Activated CD8-positive, alpha-beta T cell treated with anti-CD3 and anti-CD28 coated beads, Interleukin-2, amount 10 ng/mL, durations not matched to agents 7 days and 5 days (primary cell): ENCODE data around the gene IHH. TPM values are rescaled to one million over a fixed set of nuclear protein-coding genes. Genes with fewer than 3 reads are reported as not detected.

Experiments used
- ATAC-seq: fragments of 150-1000 bp; cut with Tn5 transposase; one replicate; pipeline ENCODE4 v1.10.0; 2021; ENCODE audit warnings: moderate library complexity
- CTCF ChIA-PET: fragments of 350-600 bp; sonication (Branson Sonifier 250); formaldehyde crosslinking; loops from one replicate; lab custom pipeline; 2021; ENCODE audit warnings: antibody characterized with exemption; lab: Charles Lee
- POLR2A ChIA-PET: fragments of 350-600 bp; sonication (Branson Sonifier 250); formaldehyde crosslinking; loops from one replicate; lab custom pipeline; 2021; ENCODE audit warnings: antibody characterized with exemption; lab: Charles Lee
- DNase-seq: peaks from one replicate; pipeline ENCODE4 v3.0.0-alpha.2; 2020
- H3K27ac Mint-ChIP-seq: one replicate; pipeline ENCODE4 v1.8.0; 2021; ENCODE audit warnings: mild to moderate bottlenecking, mixed read lengths
- H3K27me3 Mint-ChIP-seq: one replicate; pipeline ENCODE4 v1.8.0; 2021; ENCODE audit warnings: low read depth, mixed read lengths
- H3K36me3 Mint-ChIP-seq: one replicate; pipeline ENCODE4 v1.8.0; 2021; ENCODE audit warnings: low read depth, mixed read lengths
- H3K4me1 Mint-ChIP-seq: one replicate; pipeline ENCODE4 v1.8.0; 2021; ENCODE audit warnings: low read depth, mixed read lengths
- H3K4me3 Mint-ChIP-seq: one replicate; pipeline ENCODE4 v1.8.0; 2021; ENCODE audit warnings: mild to moderate bottlenecking, mixed read lengths
- H3K9me3 Mint-ChIP-seq: one replicate; pipeline ENCODE4 v1.8.0; 2022; ENCODE audit warnings: mixed read lengths; ENCODE audit not compliant: insufficient read depth
- total RNA-seq, 2 experiments: library from RNA; stranded (reverse); gene quantifications; one replicate each; pipeline ENCODE4 v1.2.3, GENCODE V29; 2021

Gene IHH
- total RNA-seq, 2 experiments from 2014 or later = not detected

DNA sequence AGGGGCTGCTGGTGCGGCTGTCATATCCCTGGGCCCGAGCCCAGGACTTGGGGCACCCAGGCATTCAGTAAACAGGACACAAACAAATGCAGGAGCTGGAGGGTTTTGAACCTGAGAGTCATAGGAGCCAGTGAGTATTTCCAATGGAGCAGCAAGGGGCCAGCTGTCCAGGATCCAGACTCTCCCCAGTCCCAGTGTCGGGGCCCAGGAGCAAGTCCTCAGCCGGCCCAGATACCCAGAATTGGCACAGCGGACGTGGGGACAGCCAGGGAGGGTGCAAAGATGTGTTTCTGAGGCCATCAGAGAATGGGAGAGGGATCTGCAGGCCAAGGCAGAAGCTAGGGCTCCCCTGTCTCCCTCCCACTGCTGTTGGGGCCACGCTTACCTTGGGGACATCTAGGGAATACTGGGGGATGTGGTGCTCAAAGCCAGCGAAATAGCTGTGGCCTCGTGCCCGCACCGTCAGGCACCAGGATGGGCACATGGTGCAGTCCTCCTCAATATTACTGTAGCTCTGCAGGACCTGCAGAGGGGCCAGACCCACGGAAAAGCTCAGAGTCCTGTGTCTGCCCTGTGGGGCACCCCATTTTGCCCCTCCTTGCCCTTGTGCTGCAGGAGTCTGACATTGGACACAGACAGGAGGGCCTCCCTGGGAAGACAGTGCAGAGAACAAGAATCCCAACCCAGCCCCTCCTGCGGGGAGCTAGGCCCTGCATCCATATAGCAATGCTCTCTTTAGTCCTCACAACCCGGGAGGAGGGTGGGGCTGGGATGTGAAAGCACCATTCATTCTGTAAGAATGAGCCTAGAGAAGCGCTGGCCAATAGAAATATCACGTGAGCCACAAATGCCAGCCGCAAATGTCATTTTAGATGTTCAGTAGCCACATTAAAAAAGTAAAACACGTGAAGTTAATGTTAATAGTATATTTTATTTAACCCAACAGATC, 34.8 kb downstream of the IHH start:
- no peak overlapping the region for H3K27ac Mint-ChIP-seq
- no peak for ATAC-seq
- no peaks in the 10 kb centered on the region for H3K36me3 Mint-ChIP-seq
- peaks cover under 1% of the 10 kb centered on the region for H3K27me3 Mint-ChIP-seq
- DNase-seq = no peak
- CTCF ChIA-PET = interaction anchor here (0.9 to 1.6 kb wide), 2 partner anchors 94 to 129 kb away, joined by 3 to 5 read pairs; no protein-coding TSS in a partner anchor
- H3K4me3 Mint-ChIP-seq = no peak overlapping the region
- POLR2A ChIA-PET = no interaction called here
- no peaks in the 10 kb centered on the region for H3K4me1 Mint-ChIP-seq
- H3K9me3 Mint-ChIP-seq = no peaks in the 10 kb centered on the region

DNA sequence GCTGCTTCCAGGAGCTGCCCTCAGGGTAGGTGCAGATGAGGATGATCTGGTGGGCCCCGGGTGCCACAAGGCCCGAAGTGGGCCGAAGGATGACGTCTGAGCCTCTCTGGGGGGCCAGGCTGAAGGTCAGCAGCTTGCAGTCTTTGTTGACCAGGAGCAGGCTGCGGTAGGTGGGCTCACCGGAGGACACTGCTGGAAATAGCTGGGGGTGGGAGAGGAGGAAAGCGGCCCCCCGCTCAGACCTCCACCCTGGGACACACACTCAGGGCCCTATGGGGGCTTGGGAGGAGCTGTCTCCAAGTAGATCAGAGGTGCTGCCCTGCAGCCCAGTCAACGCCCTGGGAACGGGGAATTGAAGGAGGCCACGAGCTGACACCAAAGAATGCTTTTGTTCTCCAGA, 36.7 kb downstream of the IHH start:
- no peak for DNase-seq
- Mint-ChIP-seq H3K27me3 (peaks cover 3% of the 10 kb centered on the region), H3K4me3 (no peak overlapping the region), H3K4me1 (no peaks in the 10 kb centered on the region), H3K36me3 (no peaks in the 10 kb centered on the region), H3K9me3 (no peaks in the 10 kb centered on the region), H3K27ac (no peak overlapping the region)
- no peak for ATAC-seq
- POLR2A ChIA-PET = no interaction called here
- CTCF ChIA-PET = no interaction called here

DNA sequence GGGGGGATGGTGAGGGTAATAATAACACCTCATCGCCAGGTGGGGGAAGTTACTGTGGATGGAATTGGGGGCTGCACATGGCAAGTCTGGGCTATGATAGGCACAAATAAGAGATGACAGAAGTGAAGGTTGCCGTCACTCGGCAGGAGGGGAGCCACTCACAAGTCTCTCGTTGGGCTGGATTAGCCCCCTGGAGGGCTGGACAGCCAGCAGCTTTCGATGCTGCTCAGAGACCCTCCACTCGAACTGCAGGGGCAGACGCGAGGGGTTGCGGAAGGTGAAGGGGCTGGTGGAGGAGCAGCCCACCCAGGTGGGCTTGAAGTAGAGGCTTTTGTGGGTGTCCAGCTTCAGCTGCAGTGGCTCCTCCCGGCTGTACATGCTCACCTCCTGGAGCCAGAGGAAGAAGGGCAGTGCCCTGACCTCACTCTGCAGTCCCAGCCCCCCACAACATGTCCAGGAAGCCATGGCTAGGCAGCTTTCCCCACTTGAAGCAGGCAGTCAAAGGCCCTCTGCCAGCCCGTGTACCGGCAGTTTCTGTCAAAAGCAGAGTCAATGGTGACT, 37.6 kb downstream of the IHH start:
- DNase-seq (no peak), ATAC-seq (no peak)
- H3K36me3 Mint-ChIP-seq = no peaks in the 10 kb centered on the region
- ChIA-PET CTCF (no interaction called here), POLR2A (no interaction called here)
- H3K27me3 Mint-ChIP-seq = peaks cover 3% of the 10 kb centered on the region
- H3K4me1 Mint-ChIP-seq = no peaks in the 10 kb centered on the region
- H3K27ac Mint-ChIP-seq = no peak overlapping the region
- no peak overlapping the region for H3K4me3 Mint-ChIP-seq
- H3K9me3 Mint-ChIP-seq = no peaks in the 10 kb centered on the region

DNA sequence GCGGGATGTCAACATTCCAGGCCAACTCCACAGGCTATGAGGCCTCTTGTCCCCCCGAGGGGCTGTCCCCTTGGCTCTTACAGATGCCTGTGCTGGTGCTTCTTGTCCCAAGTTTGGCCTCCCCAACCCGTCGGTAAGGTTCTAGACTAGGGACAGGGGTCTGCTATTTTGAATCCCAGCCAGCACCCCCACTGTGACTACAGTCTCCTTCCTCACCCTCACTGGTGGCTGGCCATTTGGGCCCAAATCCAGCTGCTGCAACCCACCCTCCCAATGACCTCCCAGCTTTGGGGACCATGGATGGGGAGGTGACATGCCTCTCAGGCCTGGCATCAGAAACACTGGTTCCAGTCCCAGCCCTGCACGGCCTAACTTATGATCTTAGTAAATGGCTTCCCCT, 38.1 kb downstream of the IHH start:
- no peak overlapping the region for H3K27ac Mint-ChIP-seq
- no peaks in the 10 kb centered on the region for H3K4me1 Mint-ChIP-seq
- H3K9me3 Mint-ChIP-seq = no peaks in the 10 kb centered on the region
- no peaks in the 10 kb centered on the region for H3K36me3 Mint-ChIP-seq
- ATAC-seq (no peak), DNase-seq (no peak)
- ChIA-PET POLR2A (no interaction called here), CTCF (no interaction called here)
- peaks cover 3% of the 10 kb centered on the region for H3K27me3 Mint-ChIP-seq
- no peak overlapping the region for H3K4me3 Mint-ChIP-seq

DNA sequence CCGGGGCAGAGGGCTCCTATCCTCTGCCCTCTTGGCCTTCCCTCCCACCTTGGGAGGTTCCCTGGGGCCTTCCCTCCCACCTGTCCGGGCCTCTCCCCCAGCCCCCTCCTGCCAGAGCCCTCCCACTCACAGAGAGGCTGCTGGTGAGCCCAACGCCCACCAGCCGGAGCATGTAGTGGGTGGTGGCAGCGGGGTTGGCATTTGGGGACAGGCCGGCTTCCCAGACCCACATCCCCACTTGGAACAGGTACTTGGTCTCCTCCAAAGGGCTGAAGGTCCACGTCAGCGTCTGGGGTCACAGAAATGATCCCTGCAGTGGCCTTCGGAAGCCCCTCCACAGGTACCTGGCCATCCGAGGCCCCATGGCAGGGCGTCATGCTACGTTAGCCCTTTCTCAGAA, 38.7 kb downstream of the IHH start:
- POLR2A ChIA-PET = no interaction called here

DNA sequence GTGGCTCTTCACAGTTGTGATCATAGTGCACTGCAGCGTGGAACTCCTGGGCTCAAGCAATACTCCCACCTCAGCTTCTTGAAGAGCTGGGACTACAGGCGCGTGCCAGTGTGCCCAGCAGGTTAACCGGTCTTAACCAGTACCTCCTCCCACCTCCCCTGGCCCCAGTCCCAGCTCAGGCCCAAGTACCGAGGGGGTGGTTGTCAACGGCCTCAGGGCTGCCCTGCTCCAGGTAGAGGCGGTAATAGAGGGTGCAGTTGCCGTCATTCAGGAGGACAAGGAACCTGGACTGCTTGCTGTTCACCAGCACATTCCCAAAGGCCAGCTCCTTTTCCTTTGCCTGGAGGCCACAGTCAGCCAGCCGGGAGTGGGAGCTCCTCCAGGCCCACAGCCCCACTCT, 39.1 kb downstream of the IHH start:
- ChIA-PET CTCF (no interaction called here), POLR2A (no interaction called here)
- Mint-ChIP-seq H3K27me3 (peaks cover 3% of the 10 kb centered on the region), H3K36me3 (no peaks in the 10 kb centered on the region), H3K9me3 (no peaks in the 10 kb centered on the region), H3K4me3 (no peak overlapping the region), H3K4me1 (no peaks in the 10 kb centered on the region), H3K27ac (no peak overlapping the region)
- ATAC-seq = no peak
- no peak for DNase-seq

More for the DNA sequence above, 38.7 kb downstream of the IHH start:
- H3K4me1 Mint-ChIP-seq = no peaks in the 10 kb centered on the region
- CTCF ChIA-PET = no interaction called here
- ATAC-seq = no peak
- no peak for DNase-seq
- no peak overlapping the region for H3K4me3 Mint-ChIP-seq
- no peaks in the 10 kb centered on the region for H3K36me3 Mint-ChIP-seq
- H3K27ac Mint-ChIP-seq = no peak overlapping the region
- peaks cover 3% of the 10 kb centered on the region for H3K27me3 Mint-ChIP-seq
- H3K9me3 Mint-ChIP-seq = no peaks in the 10 kb centered on the region

DNA sequence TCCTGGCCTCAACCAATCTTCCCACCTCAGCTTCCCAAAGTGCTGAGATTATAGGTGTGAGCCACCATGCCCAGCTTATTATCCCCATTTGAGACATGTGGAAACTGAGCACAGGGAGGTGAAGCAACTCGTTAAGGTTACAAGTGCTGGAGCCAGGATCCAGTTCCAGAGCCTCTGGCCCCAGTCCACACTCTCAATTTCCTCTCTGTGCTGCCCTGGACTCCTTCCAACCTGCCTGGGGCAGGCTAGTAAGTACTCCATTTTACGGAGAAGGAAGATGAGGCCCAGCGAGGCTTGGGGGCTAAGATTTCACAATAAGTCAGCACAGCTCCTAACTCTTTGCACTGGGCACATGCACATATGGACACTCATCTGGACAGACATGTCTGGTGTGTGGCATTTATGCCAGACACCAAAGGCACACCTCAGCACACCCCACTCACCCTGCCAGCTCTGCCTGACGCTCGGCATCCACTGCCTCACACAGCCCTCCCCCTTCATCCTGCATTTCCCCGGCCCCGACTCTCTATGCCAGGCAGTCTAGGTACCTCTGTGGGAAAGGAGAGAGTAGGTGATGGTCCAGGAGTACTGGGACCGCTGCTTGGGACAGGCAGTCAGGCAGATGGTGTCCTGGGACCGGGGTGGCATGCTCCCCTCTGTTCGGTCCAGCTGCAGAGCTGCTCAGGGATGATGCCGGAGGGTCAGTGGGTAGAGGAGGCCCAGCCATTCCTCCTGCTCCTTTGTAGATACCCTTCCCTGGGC, 39.9 kb downstream of the IHH start:
- Mint-ChIP-seq H3K27ac (no peak overlapping the region), H3K9me3 (no peaks in the 10 kb centered on the region), H3K27me3 (peaks cover 4% of the 10 kb centered on the region), H3K4me3 (no peak overlapping the region), H3K36me3 (no peaks in the 10 kb centered on the region), H3K4me1 (no peaks in the 10 kb centered on the region)
- ChIA-PET CTCF (no interaction called here), POLR2A (no interaction called here)
- no peak for ATAC-seq
- no peak for DNase-seq

DNA sequence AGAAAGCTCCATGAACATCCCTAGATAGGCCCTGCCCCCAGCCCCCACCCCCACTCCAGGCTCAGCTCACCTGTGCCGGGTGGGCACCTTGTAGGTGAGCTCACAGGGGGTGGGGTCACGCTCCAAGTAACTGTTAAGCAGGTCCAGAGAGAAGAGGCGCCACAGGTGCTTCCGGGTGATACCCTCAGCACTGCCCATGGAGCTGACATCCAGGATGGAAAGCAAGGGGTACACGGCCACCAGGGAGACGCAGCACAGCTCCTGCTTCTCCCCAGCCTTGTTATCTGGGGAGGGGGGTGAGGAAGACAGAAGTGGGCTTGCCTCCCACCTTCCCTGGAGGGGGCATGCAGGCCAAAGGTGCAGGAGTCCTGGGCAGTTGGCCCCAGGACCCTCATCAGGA, 41.3 kb downstream of the IHH start:
- Mint-ChIP-seq H3K4me1 (no peaks in the 10 kb centered on the region), H3K36me3 (no peaks in the 10 kb centered on the region), H3K27me3 (peaks cover 4% of the 10 kb centered on the region), H3K9me3 (no peaks in the 10 kb centered on the region), H3K4me3 (no peak overlapping the region), H3K27ac (no peak overlapping the region)
- ATAC-seq (no peak), DNase-seq (no peak)
- POLR2A ChIA-PET = no interaction called here
- CTCF ChIA-PET = interaction anchor here (1.0 kb wide), 1 partner anchor 10 kb away, joined by 5 read pairs; no protein-coding TSS in a partner anchor

DNA sequence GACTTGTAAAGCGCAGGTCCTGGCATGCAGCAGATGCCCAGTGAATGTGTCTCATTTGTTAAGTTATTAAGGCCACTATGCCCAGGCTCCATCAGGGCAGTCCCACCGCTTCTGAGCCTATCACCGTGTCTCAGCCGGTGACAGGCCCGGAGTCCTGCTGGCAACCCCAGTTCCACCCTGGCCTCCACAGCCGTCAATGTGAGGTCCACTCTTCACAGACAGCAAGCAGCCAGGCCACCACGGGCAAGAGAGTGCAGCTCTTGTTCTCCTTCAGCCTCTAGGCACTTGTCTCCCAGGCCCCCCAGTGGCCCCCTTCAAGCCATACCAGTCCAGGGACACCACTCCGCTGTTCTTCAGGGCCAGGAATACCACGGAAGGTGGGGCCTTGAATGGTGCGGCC, 42.0 kb downstream of the IHH start:
- Mint-ChIP-seq H3K27ac (no peak overlapping the region), H3K36me3 (no peaks in the 10 kb centered on the region), H3K4me1 (no peaks in the 10 kb centered on the region), H3K27me3 (peaks cover 4% of the 10 kb centered on the region), H3K9me3 (no peaks in the 10 kb centered on the region), H3K4me3 (no peak overlapping the region)
- ATAC-seq = no peak
- no peak for DNase-seq
- CTCF ChIA-PET = no interaction called here
- POLR2A ChIA-PET = no interaction called here

DNA sequence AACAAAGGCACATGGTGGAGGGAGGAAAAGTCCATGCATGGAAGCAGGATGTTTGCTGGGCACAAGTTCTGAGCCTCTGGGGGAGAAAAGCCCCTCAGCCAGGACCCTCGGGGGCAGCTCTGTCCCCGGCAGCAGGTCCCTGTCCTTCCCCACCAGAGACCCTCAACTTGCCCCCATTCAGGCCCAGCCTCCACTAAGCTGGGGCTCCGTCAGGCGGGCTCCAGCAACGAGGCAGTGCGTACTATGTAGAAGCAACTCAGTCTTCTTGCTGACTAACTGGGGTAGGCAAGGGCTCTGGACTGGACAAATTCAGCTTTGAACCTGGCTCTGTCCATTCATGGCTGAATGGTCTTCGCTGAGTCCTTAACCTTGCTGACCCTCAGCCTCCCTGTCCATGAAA, 42.4 kb downstream of the IHH start:
- POLR2A ChIA-PET = no interaction called here
- Mint-ChIP-seq H3K4me3 (no peak overlapping the region), H3K27ac (no peak overlapping the region), H3K27me3 (peaks cover 4% of the 10 kb centered on the region), H3K9me3 (no peaks in the 10 kb centered on the region), H3K36me3 (no peaks in the 10 kb centered on the region), H3K4me1 (no peaks in the 10 kb centered on the region)
- DNase-seq = no peak
- ATAC-seq = no peak
- CTCF ChIA-PET = interaction anchor here (0.7 kb wide), 1 partner anchor 109 kb away, joined by 3 read pairs; no protein-coding TSS in a partner anchor

DNA sequence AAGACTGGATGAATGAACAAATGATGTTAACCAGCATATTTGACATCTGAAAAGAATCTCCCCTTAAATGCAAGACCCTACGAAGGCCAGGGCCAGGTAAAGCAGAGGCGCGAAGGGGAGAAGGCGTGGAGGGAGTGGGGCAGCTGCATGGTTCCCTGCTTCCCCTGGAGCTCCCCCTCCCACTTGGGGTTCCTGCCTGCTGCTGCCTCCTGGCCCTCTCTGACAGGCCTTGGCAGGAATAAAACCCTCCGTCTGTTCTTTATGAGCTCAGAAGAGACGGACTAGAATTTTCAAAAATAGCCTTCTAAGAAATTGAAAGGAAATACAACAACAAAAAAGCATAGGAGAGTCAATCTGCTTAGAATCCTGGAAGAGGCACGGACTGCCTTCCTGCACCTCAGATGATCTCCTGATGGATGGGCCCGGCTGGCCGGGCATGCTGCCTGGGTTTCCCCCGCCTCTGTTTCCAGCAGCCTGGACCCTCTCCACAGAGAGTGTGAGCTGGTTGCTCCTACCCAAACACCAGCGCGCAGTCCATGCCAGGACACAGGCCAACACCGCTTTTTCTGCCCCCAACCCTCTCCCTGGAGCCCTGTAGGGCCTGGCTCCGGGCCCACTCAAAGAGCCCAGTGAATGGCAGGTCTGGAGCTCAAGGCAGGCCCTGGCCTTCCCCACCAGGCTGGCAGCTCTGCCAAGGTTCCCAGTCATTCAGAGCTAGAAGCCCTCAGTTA, 43.4 kb downstream of the IHH start:
- ChIA-PET POLR2A (no interaction called here), CTCF (interaction anchor here (0.7 to 1.0 kb wide), 2 partner anchors 12 to 110 kb away, joined by 3 read pairs; no protein-coding TSS in a partner anchor)
- Mint-ChIP-seq H3K9me3 (no peaks in the 10 kb centered on the region), H3K27ac (no peak overlapping the region), H3K27me3 (peaks cover 4% of the 10 kb centered on the region), H3K4me1 (no peaks in the 10 kb centered on the region), H3K36me3 (no peaks in the 10 kb centered on the region), H3K4me3 (no peak overlapping the region)
- ATAC-seq (no peak), DNase-seq (no peak)
